HG02840 (cell line): ENCODE results near the gene NPEPL1.
"Not testable (repeated sequence)": the region's sequence is repeated elsewhere in the genome, so short reads cannot be mapped to it uniquely, and the experiment has no call there.

Experiments
- ATAC-seq: cut with Tn5 transposase; IDR thresholded peaks from one replicate; pipeline ENCODE4 v1.9.1; 2021; ENCODE audit warnings: mild to moderate bottlenecking, moderate library complexity, moderate number of reproducible peaks; ENCODE audit not compliant: unreplicated experiment, low FRiP score

The NPEPL1 gene

GRCh38 chr20:58726156-58726555, 33.6 kb downstream of the NPEPL1 start:
- ATAC-seq: not testable (repeated sequence)

DNA sequence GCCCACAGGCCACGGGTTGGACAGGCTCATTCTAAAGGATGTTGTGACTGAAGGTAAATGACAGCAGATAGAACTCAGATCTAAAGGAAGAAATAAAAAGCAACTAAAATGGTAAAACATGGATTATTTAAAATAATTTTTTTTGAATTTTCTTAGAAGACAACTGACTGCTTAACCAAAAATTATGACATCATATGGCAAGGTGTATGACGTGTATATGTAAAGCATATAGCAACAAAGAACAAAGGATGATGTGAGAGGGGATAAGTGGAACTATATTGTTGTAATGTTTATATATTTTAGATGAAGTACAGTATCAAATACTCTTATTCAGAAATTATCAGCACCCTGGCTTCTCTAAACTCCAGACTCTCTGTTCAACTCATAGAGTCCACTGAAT, 38.6 kb downstream of the NPEPL1 start:
- no peak for ATAC-seq

DNA sequence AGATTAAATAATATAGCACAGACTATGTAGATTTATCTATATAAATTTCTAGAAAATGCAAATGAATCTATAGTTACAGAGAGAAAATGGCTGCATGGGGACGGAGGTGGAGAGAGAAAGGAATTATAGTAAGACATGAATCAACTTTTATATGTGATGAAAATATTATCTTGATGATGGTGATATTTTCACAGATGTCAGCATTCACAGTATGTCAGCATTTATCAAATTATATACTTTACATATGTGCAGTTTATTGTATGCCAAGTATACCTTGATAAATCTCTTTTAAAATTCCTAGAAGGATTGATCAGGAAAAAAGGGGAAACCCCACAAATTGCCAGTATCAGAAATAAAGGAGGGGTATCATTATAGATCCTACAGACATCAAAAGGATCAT, 44.6 kb downstream of the NPEPL1 start:
- no peak for ATAC-seq

GRCh38 chr20:58740356-58741308, 48.0 kb downstream of the NPEPL1 start:
- ATAC-seq: no peak

DNA sequence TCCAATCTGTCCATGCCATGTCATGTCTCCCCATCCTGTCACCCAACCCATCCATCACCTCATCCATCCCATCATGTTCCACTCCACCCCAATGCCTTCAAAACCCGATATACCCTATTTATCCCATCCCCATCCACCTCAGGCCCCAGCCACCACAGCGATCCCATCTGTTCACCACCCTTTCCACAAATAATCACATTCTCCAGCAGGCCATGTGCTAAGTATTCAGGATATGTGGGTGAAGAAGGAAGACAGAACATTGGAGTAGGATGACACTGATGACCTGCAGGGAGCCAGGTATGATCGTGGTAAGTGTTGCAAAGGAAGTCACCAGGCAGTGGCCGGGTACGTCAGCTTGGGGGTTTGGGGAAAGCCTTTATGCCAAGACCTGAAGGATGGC, 48.8 kb downstream of the NPEPL1 start:
- ATAC-seq: no peak

DNA sequence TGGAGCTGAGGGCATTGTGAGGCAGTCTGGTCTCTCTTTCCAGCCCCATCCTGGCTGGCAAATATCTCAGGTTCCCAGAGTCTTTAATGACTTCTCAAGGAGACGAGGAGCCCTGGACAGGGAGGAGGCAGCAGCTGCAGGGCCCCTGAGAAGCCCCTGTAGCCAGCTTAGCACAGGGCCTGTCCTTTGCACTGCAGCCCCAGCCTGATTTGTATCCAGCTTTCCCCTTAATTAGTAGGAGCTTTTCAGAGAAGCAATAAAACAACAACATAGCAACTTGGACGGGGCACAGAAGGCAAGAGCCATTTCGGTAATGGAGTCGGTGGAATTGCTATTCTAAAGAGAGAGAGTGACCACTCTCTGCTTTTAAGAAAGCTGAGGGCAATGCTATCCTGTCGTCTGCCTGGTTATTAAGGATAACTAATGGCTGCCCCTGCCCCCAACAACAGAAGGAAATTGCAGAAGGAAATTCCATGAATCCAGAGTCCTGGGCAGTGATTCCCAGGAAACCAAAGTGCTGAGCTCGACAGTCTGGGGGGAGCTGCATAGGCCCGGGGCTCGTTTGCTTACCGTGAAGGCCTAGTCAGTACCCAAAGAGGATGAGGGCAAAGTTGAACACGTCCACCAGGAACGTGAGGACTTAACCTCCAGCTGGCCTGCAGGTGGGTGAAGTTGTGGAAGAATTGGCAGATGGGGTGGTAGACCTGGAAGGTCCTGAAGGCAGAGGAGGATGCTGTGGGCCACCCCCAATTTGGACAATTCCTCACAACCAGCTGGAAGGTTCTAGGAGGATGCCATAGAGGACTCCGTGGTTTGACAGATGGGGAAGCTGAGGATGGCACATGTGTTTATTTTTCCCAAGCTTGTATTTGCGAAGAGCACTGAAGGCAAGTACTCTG, 50.3 kb downstream of the NPEPL1 start:
- ATAC-seq: no peak

- no peak for ATAC-seq
These were observed 51.4 kb downstream of the NPEPL1 start for GRCh38 chr20:58743929-58744534.

GRCh38 chr20:58744836-58745235, 52.2 kb downstream of the NPEPL1 start:
- ATAC-seq: no peak

DNA sequence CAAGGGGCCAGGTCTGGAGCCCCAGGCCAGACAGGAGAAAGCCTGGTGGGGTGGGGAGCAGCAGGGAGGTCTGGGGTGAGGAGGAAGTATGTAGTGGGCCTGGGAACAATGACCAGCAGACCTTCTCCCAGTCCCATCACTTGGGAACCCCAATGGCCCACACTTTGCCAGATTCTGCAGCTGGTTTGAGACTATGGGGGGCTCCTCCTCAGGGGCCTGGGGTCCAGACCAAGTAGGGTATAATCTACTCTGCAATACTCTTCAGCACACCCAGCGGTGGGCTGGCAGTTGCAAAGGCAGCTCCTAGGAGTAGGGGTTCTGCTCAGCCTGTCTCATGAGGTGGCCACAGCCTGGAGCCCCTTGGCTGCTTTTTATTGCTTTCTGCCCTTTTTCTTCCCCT, 52.8 kb downstream of the NPEPL1 start:
- no peak for ATAC-seq

GRCh38 chr20:58746620-58747019, 54.0 kb downstream of the NPEPL1 start:
- ATAC-seq: no peak

DNA sequence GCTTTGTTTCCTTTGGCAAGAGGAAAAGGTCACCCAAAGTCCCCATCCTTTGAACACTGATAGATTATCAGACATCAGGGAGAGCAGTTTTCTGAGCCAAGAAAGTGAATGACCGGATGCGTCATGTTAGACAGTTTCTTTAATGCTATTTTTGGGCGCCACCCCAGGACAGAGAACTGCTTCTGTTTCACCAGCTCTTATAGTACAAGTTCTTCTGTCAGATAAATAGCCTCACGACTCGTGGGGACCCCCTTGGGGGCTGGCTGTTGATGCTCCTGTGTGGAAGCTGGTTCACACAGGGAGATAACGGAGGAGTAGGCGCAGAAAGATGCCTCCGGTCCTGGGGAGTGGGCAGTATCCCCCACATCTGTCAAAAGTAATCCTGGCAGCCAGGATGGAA, 54.6 kb downstream of the NPEPL1 start:
- no peak for ATAC-seq

GRCh38 chr20:58748618-58749017, 56.0 kb downstream of the NPEPL1 start:
- ATAC-seq: no peak

DNA sequence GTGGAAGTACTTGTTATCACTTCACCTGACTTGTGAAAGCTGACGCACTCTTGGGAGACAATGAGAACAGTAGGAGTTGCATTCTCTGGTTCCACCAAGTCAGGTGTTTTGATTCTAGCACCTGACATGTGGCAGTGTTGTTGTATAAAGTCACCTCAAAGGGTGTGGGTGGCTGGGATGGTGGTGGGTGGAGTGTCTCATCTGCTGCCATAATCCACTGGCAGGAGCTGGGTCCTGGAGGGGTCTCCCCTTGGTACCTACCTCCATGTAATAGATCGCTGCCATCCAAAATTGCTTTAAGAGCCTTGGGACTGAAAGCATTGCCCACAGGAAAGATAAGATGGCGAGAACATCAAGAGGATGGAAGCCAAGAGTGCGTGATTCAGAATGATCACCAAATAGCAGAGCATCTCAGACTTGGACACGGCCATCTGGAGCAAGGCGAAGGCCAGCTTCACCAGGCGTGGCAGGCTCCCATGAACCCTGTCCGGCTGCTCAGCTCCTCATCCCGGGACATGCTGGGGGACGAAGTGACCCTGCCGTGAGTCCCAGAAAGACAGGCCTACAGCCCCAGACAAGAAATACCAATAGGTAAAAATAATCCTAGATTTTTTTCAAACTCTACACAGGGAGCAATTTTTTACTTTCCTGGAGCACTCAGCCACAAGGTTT, 56.6 kb downstream of the NPEPL1 start:
- no peak for ATAC-seq

- ATAC-seq: no peak
These were observed 57.4 kb downstream of the NPEPL1 start for GRCh38 chr20:58749979-58750378.

- not testable (repeated sequence) for ATAC-seq
These were observed 58.1 kb downstream of the NPEPL1 start for GRCh38 chr20:58750706-58751105.

- ATAC-seq: no peak
These were observed 59.4 kb downstream of the NPEPL1 start for GRCh38 chr20:58751979-58752378.

DNA sequence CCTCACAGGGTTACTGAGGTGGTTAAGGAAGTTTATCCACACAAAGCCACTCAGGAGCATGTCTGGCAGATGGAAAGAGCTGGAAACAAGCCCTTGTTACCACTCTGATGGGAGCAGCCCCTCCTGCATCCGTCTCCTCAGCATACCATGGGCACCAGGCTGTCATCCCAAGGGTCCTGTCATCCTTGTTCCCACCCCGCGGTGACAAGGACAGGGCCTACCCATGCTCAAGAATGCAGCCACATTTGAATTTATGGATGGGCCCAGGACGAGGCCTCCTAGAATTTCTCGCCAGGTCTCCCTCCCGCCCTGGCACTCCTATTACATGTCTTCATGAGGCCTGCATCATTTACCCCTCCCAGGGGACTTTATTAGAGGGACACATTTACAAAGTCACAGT, 60.0 kb downstream of the NPEPL1 start:
- no peak for ATAC-seq

DNA sequence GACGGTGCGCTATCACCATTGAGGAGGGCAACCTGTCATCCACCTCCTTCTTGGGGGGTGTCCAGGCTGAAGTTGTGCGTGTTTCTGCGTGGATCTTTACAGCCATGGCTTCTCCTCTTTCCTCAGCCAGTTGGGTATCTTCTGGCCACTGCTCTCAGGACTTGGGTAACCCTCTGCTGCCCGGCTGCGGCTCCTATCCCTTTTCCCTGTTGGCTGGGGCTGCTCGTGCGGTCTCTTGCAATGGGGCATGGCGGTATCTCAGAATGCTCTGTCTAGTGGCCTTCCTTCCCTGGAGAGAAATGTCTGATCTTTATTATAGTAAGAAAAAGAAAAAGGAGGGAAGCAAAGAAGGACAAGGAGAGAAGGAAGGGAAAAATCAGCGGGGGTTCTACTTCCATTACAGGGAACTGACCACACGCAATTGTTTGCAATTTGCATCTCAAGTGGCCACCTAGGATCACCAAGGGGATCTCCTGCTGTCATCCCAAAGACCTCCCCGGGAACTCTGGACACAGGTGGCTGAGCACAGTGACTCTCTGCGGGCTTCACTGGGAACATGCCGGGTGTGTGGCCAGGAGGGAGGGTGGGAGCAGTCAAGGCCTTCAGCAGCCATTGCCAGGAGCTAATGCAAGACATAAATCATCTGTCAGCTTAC, 60.8 kb downstream of the NPEPL1 start:
- no peak for ATAC-seq

DNA sequence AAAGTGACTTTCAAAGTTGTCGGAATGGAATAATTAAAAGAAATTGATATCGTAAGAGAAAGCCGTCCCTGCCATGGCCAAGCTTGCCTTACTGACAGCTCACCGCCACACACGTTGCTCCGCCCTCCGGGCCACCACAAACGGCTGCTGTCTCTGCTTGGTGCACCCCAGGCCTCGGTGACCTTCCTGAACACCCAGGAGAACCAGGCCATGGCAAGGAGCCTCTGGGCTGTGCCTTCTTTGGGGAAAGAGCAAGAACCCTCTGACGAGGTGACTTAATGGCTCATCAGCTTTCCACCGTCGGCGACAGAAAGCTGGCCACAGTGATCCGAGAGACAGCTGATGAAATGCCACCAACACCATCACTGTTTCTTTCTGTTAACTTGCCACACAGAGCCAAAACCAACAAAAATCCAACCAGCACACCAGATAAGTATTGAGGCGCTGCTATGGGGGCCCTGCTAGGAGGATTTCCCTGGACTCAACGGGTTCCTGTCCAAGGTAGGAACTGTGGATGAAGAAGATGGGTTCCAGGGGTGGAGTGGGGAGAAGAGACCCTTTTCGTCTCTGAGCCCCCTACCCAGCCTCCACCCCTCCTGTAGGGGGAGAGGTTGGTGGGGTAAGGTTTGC, 61.4 kb downstream of the NPEPL1 start:
- no peak for ATAC-seq
